NCI-H748 (cell line): ENCODE results near the gene SEC22C.

Source experiments
- DNase-seq: peaks from one replicate; lab custom pipeline; 2025; ENCODE audit not compliant: unreplicated experiment; lab: John Stamatoyannopoulos, UW

SEC22C gene

DNA sequence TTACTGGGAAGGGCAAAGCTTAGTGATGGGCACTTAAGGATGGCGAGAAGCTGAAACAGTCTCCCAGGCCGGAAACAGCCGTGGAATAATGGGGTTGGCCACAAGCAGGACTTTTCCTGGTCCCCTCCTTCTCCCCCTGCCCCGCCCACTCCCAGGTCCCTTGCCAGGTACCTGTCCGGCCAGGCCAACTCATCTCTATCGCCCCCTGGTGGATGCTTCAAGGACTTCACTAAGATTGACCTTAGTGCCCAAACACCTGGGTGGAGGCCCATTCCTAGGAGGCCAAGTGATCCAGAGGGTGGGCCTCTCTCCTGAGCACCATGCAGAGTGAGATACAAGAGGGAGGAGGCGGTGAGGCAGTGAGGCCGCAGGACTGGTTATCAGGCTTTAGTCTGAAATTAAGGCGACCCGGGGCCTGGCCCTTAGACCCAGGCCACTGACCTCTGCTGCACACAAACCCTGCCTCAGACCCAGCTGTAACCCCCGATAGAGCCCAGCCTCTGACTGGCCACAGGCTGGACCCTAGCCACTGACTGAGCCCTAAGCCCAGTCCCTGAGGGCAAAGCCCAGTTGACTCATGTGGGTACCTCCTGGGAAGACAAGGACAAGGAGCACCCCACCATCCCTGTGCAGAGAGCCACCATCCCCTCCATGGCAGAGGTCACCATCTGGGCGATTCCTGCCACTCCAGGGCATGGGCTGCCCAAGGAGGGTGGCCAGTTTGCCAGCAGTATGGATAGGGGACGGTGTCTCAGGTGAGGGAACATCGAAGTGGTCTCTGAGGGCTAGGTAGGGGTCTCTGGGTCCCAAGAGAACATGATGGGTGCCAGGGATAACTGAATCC is 41.7 kb downstream of the SEC22C start:
- DNase-seq = peak; percentile 50

DNA sequence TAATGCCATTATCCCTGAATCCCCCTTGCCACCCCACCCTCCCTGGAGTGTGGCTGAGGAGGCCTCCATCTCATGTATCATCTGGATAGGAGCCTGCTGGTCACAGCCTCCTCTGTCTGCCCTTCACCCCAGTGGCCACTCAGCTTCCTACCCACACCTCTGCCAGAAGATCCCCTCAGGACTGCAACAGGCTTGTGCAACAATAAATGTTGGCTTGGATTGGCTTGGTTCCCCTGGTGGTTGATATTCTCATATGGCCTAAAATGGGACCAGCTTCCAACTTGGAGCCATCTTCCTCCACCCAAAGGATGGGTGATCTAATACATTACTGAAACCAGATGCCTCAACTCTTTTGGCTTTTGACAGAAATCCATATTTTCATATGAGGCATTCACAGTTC is 44.4 kb downstream of the SEC22C start:
- no peak for DNase-seq

DNA sequence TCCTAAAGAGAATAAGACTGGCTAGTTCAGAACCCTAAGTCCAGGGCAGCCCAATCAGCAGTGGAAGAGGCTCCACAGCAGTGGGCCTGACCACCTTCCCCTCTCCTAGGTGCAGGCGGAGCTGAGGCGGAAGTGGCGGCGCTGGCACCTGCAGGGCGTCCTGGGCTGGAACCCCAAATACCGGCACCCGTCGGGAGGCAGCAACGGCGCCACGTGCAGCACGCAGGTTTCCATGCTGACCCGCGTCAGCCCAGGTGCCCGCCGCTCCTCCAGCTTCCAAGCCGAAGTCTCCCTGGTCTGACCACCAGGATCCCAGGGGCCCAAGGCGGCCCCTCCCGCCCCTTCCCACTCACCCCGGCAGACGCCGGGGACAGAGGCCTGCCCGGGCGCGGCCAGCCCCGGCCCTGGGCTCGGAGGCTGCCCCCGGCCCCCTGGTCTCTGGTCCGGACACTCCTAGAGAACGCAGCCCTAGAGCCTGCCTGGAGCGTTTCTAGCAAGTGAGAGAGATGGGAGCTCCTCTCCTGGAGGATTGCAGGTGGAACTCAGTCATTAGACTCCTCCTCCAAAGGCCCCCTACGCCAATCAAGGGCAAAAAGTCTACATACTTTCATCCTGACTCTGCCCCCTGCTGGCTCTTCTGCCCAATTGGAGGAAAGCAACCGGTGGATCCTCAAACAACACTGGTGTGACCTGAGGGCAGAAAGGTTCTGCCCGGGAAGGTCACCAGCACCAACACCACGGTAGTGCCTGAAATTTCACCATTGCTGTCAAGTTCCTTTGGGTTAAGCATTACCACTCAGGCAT is 45.6 kb downstream of the SEC22C start:
- no peak for DNase-seq

DNA sequence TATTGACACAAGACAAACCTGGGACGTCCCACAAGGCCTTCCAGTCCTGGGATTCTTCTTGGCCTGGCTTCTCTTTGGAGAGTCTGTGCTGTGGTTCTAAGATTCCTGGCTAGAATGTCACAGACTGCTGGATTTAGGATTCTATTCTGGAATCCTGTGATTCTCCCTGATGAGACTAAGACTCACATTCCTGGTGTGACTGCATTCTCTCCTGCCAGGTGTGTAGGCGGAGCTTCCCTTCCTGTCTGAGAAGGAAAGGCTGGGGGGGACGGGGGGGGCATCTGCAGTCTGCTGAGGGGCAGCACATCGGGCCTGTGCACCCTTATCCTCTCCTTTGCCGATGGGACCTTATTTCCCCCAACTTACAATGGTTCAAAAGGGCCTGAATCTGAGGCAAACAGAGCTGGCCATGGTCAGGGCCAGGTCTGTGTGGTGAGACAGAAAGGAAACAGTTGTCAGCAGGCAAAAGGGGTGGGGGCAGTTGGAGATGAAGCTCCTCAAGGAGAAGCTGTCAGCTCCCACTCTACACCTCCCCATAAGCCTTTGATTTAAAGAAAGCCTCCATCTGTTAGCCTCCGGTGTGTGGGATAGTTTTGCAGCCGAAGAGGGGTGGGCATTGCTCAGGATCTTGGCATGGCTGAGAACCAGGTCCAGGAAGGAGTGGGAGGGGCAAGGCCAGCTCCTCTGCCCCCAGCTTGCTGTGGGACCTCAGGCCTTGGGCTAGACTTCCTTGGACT is 48.4 kb downstream of the SEC22C start:
- DNase-seq = no peak

DNA sequence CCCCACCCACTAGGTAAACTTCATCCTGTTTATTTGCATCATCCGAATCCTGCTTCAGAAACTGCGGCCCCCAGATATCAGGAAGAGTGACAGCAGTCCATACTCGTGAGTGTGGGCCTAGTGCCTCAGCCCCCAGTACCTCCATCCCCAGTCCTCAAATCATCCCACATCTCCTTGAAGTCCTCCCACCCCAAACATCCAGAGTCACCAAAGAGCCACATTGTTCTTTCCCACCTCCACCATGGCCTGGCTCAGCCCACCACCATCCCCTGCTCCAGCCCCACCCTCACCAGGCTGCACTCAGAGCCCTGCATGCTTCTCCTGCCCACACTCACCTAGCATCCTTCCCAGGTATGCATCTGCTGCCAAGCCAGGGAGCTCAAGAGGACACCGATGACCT is 49.5 kb downstream of the SEC22C start:
- DNase-seq = no peak

DNA sequence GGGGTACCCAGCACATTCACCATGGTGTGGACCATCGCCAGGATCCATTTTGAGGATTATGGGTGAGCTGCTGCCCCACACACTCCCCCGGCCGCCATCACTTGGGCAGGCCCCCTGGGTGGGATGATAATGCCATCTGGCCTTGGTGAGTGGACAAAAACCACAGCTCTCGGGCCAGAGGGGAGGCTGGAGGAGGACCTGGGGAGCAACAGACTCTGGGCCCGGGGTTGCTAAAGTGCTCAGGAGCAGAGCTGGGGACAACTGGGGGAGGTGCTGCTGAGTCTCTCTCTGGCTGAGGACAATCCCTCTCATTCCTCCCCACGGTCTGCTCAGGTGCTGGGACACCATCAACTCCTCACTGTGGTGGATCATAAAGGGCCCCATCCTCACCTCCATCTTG is 50.3 kb downstream of the SEC22C start:
- DNase-seq = no peak

DNA sequence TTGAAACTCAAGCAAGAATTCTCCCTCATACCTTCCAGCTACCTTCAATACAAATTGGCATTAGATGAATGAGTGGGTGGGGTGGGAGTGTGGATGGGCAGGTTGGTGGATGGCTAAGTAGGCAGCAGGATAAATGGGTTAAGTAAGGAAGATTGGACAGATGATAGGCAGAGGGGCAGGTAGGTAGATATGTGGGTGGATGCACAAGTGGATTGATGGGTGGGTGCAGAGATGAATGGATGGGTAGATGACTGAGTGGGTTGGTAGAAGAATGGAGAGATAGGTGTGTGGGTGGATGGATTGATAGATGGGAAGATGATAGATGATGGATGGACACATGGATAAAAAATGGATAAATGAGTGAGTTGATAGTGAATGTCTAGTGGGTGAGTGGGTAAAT is 51.7 kb downstream of the SEC22C start:
- no peak for DNase-seq

DNA sequence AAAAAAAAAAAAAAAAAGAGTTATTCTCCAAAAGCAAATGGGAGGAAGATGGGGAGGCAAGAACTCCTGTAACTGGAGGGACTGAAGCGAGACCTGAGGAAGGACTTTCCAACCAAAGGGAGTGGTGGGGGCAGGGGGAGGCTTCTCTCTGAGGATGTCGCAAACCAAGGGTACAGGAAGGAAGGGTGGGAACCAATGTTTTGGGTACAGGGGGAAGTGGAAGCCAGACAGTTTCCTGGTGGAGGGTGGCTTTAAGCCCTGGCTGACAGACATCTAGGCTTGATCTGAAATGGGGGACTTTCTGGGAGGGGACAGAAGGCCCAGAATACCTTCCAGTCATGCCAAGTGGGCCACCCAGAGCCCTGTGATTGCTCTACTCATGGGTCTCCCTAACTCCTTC is 52.3 kb downstream of the SEC22C start:
- DNase-seq = no peak

DNA sequence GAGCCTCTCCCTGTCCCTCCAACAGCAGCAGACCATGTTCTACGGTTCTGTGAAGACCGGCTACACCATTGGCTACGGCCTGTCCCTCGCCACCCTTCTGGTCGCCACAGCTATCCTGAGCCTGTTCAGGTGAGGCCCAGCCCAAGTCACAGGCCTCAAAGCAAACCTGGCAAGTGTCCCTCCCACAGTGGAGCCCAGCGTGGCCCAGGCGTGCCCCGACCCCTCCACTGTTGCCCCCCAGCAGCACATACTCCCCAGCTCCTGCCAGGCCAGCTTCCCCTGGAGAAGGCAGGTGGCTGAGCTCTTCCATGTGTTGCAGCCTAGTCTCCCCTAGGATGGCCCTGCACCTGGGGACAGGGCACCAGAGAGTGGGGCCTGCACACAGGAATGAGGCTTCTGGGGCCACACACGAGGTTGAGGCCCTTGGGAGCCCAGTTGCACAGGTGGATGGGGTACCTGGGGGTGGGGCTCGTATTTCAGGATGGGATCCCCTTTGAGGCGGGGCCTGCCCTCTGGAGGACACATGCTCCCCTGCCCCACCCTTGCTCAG is 54.3 kb downstream of the SEC22C start:
- no peak for DNase-seq

DNA sequence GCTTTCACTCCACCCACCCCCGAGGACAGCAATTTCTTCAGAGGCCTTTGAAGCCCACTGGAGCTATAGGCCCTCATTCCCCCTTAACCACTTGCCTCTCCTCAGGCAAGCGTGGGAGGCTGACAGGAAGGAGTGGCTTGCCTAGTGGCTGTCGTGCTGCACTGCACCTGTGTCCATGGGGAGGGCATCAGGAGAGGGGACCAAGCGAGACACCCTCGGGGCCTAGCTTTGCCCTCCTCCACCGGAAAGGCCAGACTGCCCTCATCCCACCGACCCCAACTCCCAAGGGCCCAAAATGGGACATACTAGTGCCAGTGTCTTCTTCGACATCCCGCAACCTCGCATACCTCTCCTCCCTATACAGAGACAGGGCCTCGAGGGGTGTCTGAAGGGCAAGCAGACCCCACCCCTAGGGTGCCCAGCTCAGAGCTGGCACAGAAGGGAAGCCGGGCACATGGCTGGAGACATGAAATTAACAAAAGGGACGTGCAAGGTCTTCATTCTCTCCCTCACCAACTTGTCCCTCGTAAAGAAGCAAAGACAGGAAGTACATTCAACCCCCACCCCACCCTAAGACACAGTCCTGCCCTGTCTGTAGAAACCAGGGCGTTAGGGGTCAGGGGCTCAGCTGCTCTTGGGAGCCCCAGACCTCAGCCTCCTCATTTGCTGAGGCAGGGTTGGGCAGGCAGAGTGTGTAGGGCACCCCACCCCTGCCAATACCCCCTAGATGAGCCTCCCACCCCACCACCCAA is 55.0 kb downstream of the SEC22C start:
- no peak for DNase-seq

DNA sequence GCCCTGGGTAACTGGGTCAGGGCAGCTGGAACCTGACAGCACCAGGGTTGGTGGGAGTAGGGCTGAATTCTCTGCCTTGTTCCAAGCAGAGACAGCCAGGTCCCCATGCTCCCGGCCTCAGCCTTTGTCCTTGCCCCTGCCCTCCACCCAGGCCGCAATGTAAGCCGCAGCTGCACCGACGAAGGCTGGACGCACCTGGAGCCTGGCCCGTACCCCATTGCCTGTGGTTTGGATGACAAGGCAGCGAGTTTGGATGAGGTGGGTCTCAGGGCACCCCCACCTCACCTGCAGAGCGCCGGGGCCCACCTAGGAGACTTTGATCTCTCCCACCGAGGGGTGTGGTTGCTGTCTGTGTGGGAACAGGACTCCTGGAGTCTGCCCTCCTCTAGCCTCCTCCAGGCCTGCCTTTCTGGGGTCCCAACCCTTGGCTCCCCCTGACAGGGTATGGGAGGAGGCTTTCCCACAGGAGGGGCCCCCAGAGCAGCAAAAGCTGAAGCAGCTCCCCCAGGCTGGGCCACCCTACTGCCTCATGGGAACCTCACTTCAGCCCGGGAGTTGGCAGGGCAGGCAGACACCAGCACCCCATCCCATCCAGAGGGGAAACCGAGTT is 55.9 kb downstream of the SEC22C start:
- DNase-seq = no peak

DNA sequence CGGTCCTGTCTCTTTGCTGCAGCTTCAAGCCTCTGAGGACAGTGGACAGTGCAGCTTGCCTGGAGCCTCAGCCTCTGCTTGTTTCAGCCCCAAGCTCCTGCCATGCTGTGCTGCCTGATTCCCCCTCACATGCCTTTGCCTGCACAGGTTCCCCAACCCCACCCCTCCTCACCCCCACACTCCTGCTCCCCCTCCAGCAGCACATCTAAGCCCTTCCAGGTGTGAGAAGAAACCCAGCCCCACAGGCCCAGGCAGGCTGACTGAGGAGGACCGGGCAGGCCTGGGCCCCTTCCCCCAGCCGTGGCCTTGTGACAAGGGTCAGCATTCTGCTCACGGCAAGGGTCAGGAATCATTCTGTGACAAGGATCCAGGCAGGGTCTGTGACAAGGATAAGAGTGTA is 56.6 kb downstream of the SEC22C start:
- no peak for DNase-seq

DNA sequence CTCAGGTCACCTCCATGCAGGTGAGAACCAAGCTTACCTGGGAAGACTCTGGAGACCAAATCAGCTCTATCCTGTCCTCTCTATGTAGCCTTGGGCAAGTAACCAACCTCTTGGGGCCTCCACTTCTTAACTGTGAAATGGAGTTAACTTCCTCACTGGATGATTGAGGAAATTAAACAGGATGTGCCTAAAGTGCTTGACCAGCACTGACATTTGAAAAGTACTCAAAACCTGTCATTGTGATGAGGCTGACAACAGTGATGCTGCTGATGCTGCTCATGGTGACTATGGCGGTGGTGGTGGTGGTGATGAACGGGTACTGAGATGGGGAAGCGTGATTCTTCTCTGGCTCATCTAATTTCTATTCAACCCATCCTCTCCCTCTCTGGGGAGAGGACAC is 57.0 kb downstream of the SEC22C start:
- DNase-seq = no peak

DNA sequence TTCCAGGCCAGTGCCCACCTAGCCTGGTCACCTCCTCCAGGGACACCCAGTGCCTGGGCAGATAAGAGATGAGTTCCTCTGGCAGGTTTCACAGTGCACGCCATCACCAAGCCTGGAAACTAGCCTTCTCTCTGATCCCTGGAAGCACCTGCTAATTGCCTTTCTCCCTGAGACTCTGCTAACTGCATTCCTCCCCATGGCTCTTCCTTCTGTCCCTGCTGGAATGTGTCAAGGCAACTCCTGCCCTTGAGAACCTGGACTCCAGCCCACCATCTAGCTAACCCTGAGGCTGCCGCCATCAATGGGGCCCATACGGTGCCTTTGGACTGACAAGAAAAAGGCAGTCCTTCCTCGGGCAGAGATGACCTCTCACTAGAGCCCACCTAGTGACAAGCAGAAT is 60.9 kb downstream of the SEC22C start:
- no peak for DNase-seq

DNA sequence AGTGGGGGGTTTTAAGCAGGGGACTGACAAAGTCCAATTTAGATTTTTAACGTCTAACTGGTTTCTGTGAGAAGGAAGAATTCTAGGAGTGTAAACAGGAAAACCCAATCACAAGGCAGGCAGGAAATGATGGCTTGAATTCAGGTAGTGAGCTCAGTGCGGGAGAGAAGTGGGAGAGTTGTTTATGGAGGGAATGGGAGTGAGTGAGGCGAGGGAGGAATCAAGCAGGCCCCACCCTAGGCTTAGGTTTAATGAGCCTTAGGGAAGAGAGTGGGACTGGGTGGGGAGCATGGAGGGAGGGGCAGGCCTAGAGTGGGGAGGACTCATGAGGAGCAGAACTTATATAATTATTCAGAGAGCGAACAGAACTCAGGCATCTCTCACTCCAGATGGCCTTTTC is 61.4 kb downstream of the SEC22C start:
- DNase-seq = no peak

DNA sequence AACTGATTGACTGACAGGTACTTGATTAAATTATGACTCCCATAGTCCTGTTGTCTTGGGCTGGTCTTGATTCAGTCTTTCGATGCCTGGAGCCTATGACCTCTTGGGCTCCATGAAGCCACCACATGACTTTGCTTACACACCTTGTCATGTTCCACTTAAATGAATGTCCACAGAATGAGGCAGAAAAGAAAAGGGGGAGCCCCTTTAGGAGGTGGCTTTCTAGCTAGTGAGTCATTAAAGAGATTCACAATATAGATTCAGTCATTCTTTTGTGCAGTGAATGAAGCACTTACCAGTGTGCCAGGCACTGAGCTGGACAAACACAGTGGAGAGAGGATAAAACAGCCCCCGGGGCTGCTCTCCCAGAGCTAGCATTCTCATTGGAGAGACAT is 62.2 kb downstream of the SEC22C start:
- no peak for DNase-seq

DNA sequence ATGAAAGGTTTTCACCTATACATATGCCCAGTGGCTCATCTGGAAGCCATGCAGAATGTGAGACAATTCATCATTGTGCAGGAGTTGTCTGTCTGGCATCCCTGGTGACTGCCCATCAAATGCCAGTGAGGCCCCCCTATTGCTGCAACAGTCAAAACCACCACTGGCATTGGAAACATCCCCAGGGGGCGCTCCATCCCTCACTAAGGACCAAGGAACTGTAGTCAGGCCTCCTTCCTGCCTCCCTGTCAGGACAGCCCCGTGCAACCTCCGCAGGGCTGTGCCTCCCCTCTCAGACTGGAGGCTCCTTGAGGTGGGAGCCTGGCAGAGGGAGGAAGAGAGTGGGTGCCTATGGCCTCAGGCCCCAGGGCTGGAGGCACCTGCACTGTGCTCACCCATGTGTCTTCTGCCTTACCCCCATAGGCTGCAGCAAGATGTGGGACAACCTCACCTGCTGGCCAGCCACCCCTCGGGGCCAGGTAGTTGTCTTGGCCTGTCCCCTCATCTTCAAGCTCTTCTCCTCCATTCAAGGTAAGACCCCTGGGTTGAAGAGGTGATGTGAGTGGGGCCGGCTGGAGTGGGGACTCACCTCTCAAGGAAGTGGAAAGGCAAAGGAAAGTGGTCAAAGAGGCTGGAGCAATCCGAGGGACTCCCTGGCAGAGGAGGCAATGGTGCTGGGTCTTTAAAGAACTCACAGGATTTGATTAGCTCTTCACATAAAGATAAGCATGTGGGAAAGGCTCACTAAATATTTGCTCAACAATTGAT is 62.8 kb downstream of the SEC22C start:
- DNase-seq = no peak

DNA sequence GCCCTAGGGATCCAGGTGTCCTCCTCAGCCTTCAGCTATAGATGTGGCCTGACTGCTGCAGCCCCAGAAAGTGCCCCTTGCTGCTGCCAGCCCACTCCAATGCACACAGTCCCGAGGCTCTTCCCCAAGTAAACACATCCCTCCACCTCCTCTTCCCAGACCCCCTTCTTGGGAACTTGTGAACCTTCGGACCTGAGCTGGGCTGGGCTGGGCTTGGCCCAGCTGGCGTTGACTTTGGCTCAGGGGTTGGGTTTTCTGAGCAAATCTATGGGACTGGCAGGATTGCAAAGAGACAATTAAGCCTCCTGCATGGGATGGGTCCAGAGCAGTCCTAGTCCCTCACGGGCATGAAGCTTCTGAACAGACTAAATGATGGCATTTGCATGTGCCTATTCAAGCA is 64.7 kb downstream of the SEC22C start:
- no peak for DNase-seq

DNA sequence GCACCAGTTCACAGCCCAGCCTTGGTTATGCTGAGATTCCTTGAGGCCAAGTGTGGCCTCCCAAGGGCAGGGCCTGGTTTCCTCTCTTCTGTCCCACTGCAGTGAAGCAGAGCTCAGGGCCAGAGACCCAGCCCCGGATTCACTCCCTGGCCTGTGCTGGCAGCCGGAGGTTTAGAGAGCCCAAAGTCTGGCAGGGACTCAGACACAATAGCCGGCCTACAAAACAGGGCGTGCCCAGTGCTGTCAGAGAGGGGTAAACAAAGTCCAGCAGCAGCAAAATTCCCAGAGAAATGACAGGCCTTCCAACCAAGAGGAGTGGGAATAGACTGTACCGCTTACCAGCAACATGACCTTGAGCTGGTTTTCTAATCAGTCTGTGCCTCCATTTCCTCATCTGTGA is 65.3 kb downstream of the SEC22C start:
- DNase-seq = no peak

DNA sequence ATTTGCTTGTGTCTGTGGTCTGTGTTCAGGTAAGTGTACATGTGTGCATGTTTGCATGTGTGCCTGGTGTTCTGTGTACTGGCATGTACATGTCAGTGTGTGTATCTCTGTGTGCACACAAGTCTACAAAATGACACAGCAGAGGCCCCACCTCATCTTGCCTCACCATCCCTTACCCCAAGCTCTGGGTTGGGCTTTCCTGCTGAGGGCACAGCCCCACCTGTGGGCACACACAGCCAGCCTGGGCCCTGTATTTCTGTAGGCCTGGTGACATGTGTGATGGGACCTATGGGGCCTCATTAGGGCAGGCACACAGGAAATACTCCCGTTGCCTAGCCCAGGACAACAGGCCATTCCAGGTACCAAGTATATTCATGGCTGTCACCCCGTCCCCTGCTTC is 65.8 kb downstream of the SEC22C start:
- no peak for DNase-seq
